Brain microvascular endothelial cell (primary cell): ENCODE results near the gene MUC15.

Experiments used
- DNase-seq: peaks from one replicate; pipeline ENCODE4 v3.0.0-alpha.2; 2020
- H3K27ac ChIP-seq: fragments of 250-450 bp; sonication (Bioruptor Pico); 2 replicates; pipeline ENCODE4 v1.5.1; 2020; ENCODE audit warnings: mild to moderate bottlenecking, moderate library complexity
- H3K27me3 ChIP-seq: fragments of 250-450 bp; sonication (Bioruptor Pico); replicated peaks from 2 replicates; pipeline ENCODE4 v1.5.1; 2020; ENCODE audit warnings: mild to moderate bottlenecking
- H3K36me3 ChIP-seq: fragments of 250-450 bp; sonication (Bioruptor Pico); replicated peaks from 2 replicates; pipeline ENCODE4 v1.5.1; 2020; ENCODE audit warnings: mild to moderate bottlenecking
- H3K4me3 ChIP-seq: 2 replicates; pipeline ENCODE4 v1.5.1; 2011; ENCODE audit warnings: low read depth, mild to moderate bottlenecking, control low read depth, low read length, moderate library complexity
- in situ Hi-C: cut with HindIII; loops from 2 replicates; pipeline ENCODE4 v1.10.0; 2017; ENCODE audit warnings: low sequenced_read_pairs, low pct_ligation_motif_present
- TF ChIP-seq, protein P1 (sequence below): IDR thresholded peaks from 2 replicates; pipeline ENCODE4 v1.5.1; 2011; ENCODE audit warnings: low read depth, mild to moderate bottlenecking, moderate library complexity, low read length, control low read depth, inconsistent platforms; ENCODE audit errors: missing control alignments

The MUC15 gene, protein sequence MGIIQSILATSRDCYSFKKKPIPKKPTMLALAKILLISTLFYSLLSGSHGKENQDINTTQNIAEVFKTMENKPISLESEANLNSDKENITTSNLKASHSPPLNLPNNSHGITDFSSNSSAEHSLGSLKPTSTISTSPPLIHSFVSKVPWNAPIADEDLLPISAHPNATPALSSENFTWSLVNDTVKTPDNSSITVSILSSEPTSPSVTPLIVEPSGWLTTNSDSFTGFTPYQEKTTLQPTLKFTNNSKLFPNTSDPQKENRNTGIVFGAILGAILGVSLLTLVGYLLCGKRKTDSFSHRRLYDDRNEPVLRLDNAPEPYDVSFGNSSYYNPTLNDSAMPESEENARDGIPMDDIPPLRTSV

DNA sequence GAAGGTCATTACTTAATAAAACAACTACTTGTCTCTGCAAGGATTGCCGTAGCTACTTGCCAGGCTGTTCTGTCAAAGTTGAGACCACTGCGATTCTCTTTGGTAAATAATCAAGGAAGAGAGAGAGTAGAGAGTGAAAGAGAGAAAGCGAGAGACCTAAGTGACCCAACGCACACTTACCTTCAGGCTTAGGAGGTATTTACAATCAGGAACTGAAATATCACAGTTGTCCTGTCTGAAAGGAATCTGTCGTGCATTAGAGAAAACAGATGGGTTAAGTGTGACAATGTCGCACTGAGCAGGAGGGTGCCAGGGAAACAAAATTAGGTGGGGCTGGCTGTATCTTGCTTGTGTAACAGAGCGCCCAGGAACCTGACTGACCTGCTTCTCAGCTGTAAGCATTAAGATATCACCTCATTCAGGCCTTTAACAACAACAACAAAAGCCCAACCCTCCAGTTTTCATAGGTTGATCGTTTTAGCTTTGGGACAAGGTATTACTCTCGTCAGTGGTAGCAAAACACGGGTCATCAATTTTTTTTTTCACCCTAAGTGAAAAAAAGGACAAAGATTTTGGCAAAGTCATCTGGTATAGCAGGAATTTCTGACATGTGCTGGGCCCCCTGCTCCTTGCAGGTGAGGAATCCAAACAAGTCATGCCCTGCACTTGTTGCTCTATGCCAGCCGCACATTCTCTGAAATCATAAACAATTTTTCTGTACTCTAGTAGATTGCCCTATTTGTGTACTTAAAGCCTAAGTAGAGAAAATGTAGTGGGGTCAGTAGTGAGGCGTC lies at the start of gene MUC15:
Gene MUC15, minus strand, starts transcription at position 403 of the 794 bp plus-strand sequence. CDS start 5,169 bp downstream, outside the sequence.
- Histone ChIP-seq H3K27me3 (no peaks in the 10 kb centered on the region), H3K36me3 (no peaks in the 10 kb centered on the region), H3K4me3 (no peak within 1 kb of the TSS), H3K27ac (no peak within 1 kb of the TSS)
- TF ChIP-seq, protein P1, sequence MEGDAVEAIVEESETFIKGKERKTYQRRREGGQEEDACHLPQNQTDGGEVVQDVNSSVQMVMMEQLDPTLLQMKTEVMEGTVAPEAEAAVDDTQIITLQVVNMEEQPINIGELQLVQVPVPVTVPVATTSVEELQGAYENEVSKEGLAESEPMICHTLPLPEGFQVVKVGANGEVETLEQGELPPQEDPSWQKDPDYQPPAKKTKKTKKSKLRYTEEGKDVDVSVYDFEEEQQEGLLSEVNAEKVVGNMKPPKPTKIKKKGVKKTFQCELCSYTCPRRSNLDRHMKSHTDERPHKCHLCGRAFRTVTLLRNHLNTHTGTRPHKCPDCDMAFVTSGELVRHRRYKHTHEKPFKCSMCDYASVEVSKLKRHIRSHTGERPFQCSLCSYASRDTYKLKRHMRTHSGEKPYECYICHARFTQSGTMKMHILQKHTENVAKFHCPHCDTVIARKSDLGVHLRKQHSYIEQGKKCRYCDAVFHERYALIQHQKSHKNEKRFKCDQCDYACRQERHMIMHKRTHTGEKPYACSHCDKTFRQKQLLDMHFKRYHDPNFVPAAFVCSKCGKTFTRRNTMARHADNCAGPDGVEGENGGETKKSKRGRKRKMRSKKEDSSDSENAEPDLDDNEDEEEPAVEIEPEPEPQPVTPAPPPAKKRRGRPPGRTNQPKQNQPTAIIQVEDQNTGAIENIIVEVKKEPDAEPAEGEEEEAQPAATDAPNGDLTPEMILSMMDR: no peak
- DNase-seq: no peak
- in situ Hi-C loops: no loop called here

DNA sequence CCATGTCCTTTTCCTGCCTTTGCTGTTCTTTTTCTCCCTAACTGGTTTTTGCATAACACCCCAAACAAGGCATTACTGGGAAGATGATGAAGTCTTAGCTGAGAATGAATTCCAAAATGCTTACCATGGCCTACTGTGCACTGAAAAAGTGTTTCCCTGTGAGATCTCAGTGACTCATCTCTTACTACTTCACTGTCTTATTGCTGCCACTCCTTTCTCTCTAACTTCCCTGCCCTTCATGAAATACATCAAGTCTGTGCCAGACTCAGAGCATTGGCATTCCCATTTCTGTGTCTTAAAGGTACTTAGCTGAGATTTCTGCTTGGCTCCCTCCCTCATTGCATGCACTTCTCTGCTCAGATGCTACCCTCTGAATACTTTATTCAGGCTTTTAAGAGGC lies 49.1 kb upstream of the MUC15 start:
- TF ChIP-seq, protein P1: no peak
- DNase-seq: peak; percentile 60
- H3K27me3 ChIP-seq: no peaks in the 10 kb centered on the region
- H3K27ac ChIP-seq: peak overlapping the region; percentile 32
- in situ Hi-C loops: no loop called here
- H3K36me3 ChIP-seq: no peaks in the 10 kb centered on the region
- H3K4me3 ChIP-seq: no peak overlapping the region

DNA sequence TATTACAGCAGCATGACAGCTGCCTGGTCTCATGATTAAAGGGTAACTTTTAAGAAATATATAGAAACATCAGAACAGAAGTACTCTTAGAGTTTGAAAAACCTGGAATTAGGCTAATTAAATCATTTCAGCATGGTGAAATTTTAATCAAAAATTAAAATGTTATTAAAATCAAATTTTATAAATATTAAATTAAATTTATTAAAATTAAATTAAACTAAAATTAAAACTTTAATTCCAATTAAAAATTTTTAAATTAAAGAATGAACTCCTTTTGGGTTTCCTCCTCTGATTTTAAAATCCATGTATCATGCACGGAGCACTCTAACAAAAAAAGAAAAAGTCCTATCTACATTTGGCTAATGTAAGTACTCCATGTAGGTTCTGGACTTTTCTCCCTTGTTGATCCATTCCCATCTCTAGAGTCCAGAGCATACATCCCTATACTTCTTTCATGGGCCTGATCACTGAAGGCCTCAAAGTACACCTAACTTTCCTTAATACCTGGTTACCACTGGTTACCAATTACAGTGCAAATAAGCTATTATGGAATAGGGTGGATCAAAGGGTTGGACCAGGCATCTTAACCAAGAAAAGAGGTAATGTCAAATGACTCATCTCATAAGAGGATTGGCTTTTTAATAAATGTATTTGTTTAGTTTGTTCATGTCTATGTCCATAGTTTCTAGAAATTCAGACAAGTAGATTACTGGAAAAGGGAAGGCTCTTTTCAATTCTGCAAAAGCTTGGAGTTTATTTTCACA lies 48.4 kb upstream of the MUC15 start:
- TF ChIP-seq, protein P1: no peak
- Histone ChIP-seq H3K36me3 (no peaks in the 10 kb centered on the region), H3K27me3 (no peaks in the 10 kb centered on the region), H3K4me3 (no peak overlapping the region), H3K27ac (peak overlapping the region; percentile 32)
- in situ Hi-C loops: no loop called here
- DNase-seq: no peak

DNA sequence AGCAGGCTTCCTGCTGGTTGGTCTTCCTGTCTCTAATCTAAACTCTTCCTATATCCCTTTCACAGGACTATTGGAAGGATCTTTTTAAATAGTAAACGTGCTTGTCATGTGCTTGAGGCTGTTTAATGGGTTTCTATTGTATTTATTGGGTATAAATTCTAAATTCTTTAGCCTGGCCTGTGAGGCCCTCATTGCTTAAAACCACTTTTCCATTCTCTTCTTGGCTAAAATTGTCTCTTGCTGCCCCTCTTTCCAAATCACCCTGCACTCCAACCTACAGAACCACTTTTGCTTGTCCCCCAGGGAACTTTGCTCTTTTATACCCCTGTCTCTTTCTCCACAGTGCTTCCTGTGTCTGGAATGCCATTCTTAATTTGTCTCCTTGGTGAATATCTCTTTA lies 46.4 kb upstream of the MUC15 start:
- Histone ChIP-seq H3K4me3 (no peak overlapping the region), H3K36me3 (no peaks in the 10 kb centered on the region), H3K27me3 (no peaks in the 10 kb centered on the region), H3K27ac (no peak overlapping the region)
- no peak for DNase-seq
- TF ChIP-seq, protein P1: no peak
- in situ Hi-C loops: no loop called here

DNA sequence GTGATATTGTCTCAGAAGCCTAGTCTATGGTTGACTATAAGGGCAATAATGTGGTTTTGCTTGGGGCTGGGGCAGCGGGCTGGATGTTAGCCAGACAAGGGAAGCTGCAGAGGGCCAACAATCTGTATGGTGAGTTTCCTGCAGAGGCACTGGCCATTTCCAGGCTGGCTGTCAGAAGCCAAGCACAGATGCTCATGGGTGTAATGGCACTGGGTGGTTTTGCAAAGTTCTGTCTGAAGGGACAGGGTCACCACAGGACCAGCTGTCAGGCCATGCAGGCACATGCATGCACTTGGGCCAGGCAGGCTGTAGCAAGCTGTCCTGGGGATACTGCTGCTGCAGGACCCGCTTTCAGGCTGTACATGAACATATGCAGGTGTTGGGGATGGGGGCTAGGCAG lies 41.7 kb upstream of the MUC15 start:
- Histone ChIP-seq H3K36me3 (no peaks in the 10 kb centered on the region), H3K27ac (no peak overlapping the region), H3K4me3 (no peak overlapping the region), H3K27me3 (no peaks in the 10 kb centered on the region)
- DNase-seq: no peak
- in situ Hi-C loops: no loop called here
- TF ChIP-seq, protein P1: no peak
